NOMO-1 (cell line): ENCODE data around the gene ASMTL.
"Not testable (repeated sequence)": the region's sequence is repeated elsewhere in the genome, so short reads cannot be mapped to it uniquely, and the experiment has no call there.

Source experiments
- DNase-seq, 2 experiments: peaks; one replicate each; lab custom pipeline; 2025; ENCODE audit not compliant: unreplicated experiment in 2 of 2; lab: John Stamatoyannopoulos, UW

Gene ASMTL

GRCh38 chrX:1412551-1413161 lies 40.1 kb downstream of the ASMTL start:
- DNase-seq = no peak

- DNase-seq = no peak
Observed at GRCh38 chrX:1411326-1411725, 41.4 kb downstream of the ASMTL start.

- DNase-seq = no peak
Observed at GRCh38 chrX:1407035-1407434, 45.7 kb downstream of the ASMTL start.

GRCh38 chrX:1405769-1406168 lies 46.9 kb downstream of the ASMTL start:
- not testable (repeated sequence) for DNase-seq

- not testable (repeated sequence) for DNase-seq
Observed at GRCh38 chrX:1403867-1404266, 48.8 kb downstream of the ASMTL start.

GRCh38 chrX:1403228-1403627 lies 49.5 kb downstream of the ASMTL start:
- DNase-seq = no peak

GRCh38 chrX:1401611-1402430 lies 50.9 kb downstream of the ASMTL start:
- no peak for DNase-seq

GRCh38 chrX:1400742-1401471 lies 51.8 kb downstream of the ASMTL start:
- DNase-seq = no peak

GRCh38 chrX:1400049-1400448 lies 52.7 kb downstream of the ASMTL start:
- no peak for DNase-seq

- no peak for DNase-seq
Observed at GRCh38 chrX:1398431-1399340, 54.0 kb downstream of the ASMTL start.

GRCh38 chrX:1397441-1398270 lies 55.1 kb downstream of the ASMTL start:
- DNase-seq = no peak

GRCh38 chrX:1397001-1397400 lies 55.7 kb downstream of the ASMTL start:
- DNase-seq = no peak

GRCh38 chrX:1395646-1396216 lies 57.0 kb downstream of the ASMTL start:
- no peak for DNase-seq

GRCh38 chrX:1394731-1395501 lies 57.8 kb downstream of the ASMTL start:
- no peak for DNase-seq

GRCh38 chrX:1393871-1394615 lies 58.7 kb downstream of the ASMTL start:
- no peak for DNase-seq

- no peak for DNase-seq
Observed at GRCh38 chrX:1392376-1393068, 60.2 kb downstream of the ASMTL start.

GRCh38 chrX:1391707-1392375 lies 60.9 kb downstream of the ASMTL start, which contains the start of gene SLC25A6:
TSS of gene SLC25A6 (minus strand) at chrX:1392113. CDS start at chrX:1392009, 104 bp downstream.
- no peak for DNase-seq
